ENCODE data around the gene STOML1. TPM values are rescaled to one million over a fixed set of nuclear protein-coding genes. Genes with fewer than 3 reads are reported as not detected.

The STOML1 gene
- total RNA-seq, 4 donors from 2014 or later = 15.3 to 42.1 (median 30.1) TPM

GRCh38 chr15:73954188-73955145 is 37.6 kb downstream of the STOML1 start:
- Histone ChIP-seq H3K36me3 (no peaks in the 10 kb centered on the region), H3K27ac (no peak overlapping the region), H3K4me3 (replicated peaks in 1 of 3) (no peak overlapping the region), H3K9me3 (no peaks in the 10 kb centered on the region), H3K4me1 (peaks cover 12 to 27% of the 10 kb centered on the region in 2 donors), H3K27me3 (no peaks in the 10 kb centered on the region)
- intact Hi-C loops (cut with DNase I) = no loop called here
- 85 to 86% methylated on average over 23 to 27 of the region's 27 CpGs for WGBS, 2 donors
- DNase-seq = no peak
- no peak for TF ChIP-seq POLR2A (IDR thresholded peaks at IDR 0.05)
- TF ChIP-seq, protein P1, sequence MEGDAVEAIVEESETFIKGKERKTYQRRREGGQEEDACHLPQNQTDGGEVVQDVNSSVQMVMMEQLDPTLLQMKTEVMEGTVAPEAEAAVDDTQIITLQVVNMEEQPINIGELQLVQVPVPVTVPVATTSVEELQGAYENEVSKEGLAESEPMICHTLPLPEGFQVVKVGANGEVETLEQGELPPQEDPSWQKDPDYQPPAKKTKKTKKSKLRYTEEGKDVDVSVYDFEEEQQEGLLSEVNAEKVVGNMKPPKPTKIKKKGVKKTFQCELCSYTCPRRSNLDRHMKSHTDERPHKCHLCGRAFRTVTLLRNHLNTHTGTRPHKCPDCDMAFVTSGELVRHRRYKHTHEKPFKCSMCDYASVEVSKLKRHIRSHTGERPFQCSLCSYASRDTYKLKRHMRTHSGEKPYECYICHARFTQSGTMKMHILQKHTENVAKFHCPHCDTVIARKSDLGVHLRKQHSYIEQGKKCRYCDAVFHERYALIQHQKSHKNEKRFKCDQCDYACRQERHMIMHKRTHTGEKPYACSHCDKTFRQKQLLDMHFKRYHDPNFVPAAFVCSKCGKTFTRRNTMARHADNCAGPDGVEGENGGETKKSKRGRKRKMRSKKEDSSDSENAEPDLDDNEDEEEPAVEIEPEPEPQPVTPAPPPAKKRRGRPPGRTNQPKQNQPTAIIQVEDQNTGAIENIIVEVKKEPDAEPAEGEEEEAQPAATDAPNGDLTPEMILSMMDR (IDR thresholded peaks at IDR 0.05) = no peak

GRCh38 chr15:73952913-73953750 is 39.0 kb downstream of the STOML1 start:
- no peak for TF ChIP-seq POLR2A (IDR thresholded peaks at IDR 0.05)
- TF ChIP-seq, protein P1 (IDR thresholded peaks at IDR 0.05) = no peak
- WGBS, 2 donors = 75 to 85% methylated on average over 6 to 7 of the region's 10 CpGs
- no peak for DNase-seq
- intact Hi-C loops (cut with DNase I) = no loop called here
- no peak overlapping the region for H3K27ac ChIP-seq
- no peaks in the 10 kb centered on the region for H3K9me3 ChIP-seq
- H3K27me3 ChIP-seq = no peaks in the 10 kb centered on the region
- no peaks in the 10 kb centered on the region for H3K36me3 ChIP-seq
- no peak overlapping the region for H3K4me3 ChIP-seq (replicated peaks in 1 of 3)
- H3K4me1 ChIP-seq = peaks cover 12 to 27% of the 10 kb centered on the region in 2 donors

GRCh38 chr15:73952171-73952912 is 39.8 kb downstream of the STOML1 start:
- DNase-seq = no peak
- Histone ChIP-seq H3K9me3 (no peaks in the 10 kb centered on the region), H3K27me3 (no peaks in the 10 kb centered on the region), H3K4me1 (peaks cover 12 to 27% of the 10 kb centered on the region in 2 donors), H3K27ac (peak overlapping the region in 2 of 3 donors; percentile 88), H3K36me3 (no peaks in the 10 kb centered on the region), H3K4me3 (replicated peaks in 1 of 3) (no peak overlapping the region)
- no peak for TF ChIP-seq POLR2A (IDR thresholded peaks at IDR 0.05)
- TF ChIP-seq, protein P1 (IDR thresholded peaks at IDR 0.05) = no peak
- intact Hi-C loops (cut with DNase I) = no loop called here
- 88 to 91% methylated on average over 18 to 20 of the region's 21 CpGs for WGBS, 2 donors

- H3K36me3 ChIP-seq = no peaks in the 10 kb centered on the region
- TF ChIP-seq, protein P1 (IDR thresholded peaks at IDR 0.05) = no peak
- no peak for TF ChIP-seq POLR2A (IDR thresholded peaks at IDR 0.05)
- intact Hi-C loops (cut with DNase I) = no loop called here
- H3K27me3 ChIP-seq = no peaks in the 10 kb centered on the region
- no peak overlapping the region for H3K4me3 ChIP-seq (replicated peaks in 1 of 3)
- no peaks in the 10 kb centered on the region for H3K9me3 ChIP-seq
- peak overlapping the region; percentile 75 to 88 (median 88) for H3K27ac ChIP-seq
- DNase-seq = no peak
- peaks cover 12 to 23% of the 10 kb centered on the region in 2 donors for H3K4me1 ChIP-seq
- 58 to 59% methylated on average over 13 of the region's 13 CpGs for WGBS, 2 donors
Measured at GRCh38 chr15:73951601-73952000, 40.5 kb downstream of the STOML1 start.
